Stimulated activated CD8-positive, alpha-beta memory T cell treated with anti-CD3 and anti-CD28 coated beads, Interleukin-4, amount 100 ng/mL, for 48 hours (primary cell): ENCODE results near the gene MMP20.

Experiments used
- DNase-seq: peaks from one replicate; pipeline ENCODE4 v3.0.0-alpha.2; 2020

MMP20 gene

GRCh38 chr11:102622258-102622657 lies 2.9 kb downstream of the MMP20 start:
- DNase-seq, result no peak

GRCh38 chr11:102620818-102621561 lies 4.1 kb downstream of the MMP20 start:
- no peak for DNase-seq

GRCh38 chr11:102620179-102620578 lies 5.0 kb downstream of the MMP20 start:
- no peak for DNase-seq

GRCh38 chr11:102617466-102618008 lies 7.6 kb downstream of the MMP20 start:
- no peak for DNase-seq

- DNase-seq, result no peak
Observed at GRCh38 chr11:102615894-102616432, 9.2 kb downstream of the MMP20 start.

GRCh38 chr11:102615077-102615893 lies 9.8 kb downstream of the MMP20 start:
- no peak for DNase-seq

GRCh38 chr11:102614485-102614884 lies 10.6 kb downstream of the MMP20 start:
- DNase-seq, result no peak

- DNase-seq, result no peak
Observed at GRCh38 chr11:102614031-102614430, 11.1 kb downstream of the MMP20 start.

- no peak for DNase-seq
Observed at GRCh38 chr11:102613450-102613849, 11.7 kb downstream of the MMP20 start.

- DNase-seq, result no peak
Observed at GRCh38 chr11:102611291-102611690, 13.8 kb downstream of the MMP20 start.

- no peak for DNase-seq
Observed at GRCh38 chr11:102610200-102610599, 14.9 kb downstream of the MMP20 start.

GRCh38 chr11:102608699-102609098 lies 16.4 kb downstream of the MMP20 start:
- no peak for DNase-seq

GRCh38 chr11:102604875-102605274 lies 20.3 kb downstream of the MMP20 start:
- DNase-seq, result no peak

- no peak for DNase-seq
Observed at GRCh38 chr11:102604011-102604410, 21.1 kb downstream of the MMP20 start.

GRCh38 chr11:102603576-102603975 lies 21.6 kb downstream of the MMP20 start:
- DNase-seq, result no peak

- no peak for DNase-seq
Observed at GRCh38 chr11:102603091-102603490, 22.0 kb downstream of the MMP20 start.

GRCh38 chr11:102600666-102601065 lies 24.5 kb downstream of the MMP20 start:
- DNase-seq, result no peak

- no peak for DNase-seq
Observed at GRCh38 chr11:102599642-102600261, 25.4 kb downstream of the MMP20 start.

- DNase-seq, result no peak
Observed at GRCh38 chr11:102598272-102598671, 26.9 kb downstream of the MMP20 start.

- DNase-seq, result no peak
Observed at GRCh38 chr11:102596578-102596977, 28.6 kb downstream of the MMP20 start.

GRCh38 chr11:102592634-102593581 lies 32.2 kb downstream of the MMP20 start:
- no peak for DNase-seq

- no peak for DNase-seq
Observed at GRCh38 chr11:102592131-102592530, 33.0 kb downstream of the MMP20 start.
